H1 (cell line): Measurements from ENCODE around the gene SBSN. TPM values are rescaled to one million over a fixed set of nuclear protein-coding genes. Genes with fewer than 3 reads are reported as not detected.

Source experiments
- ASH2L ChIP-seq: fragments of 200-600, 300-600 bp; sonication (generic); IDR thresholded peaks from one replicate; pipeline ENCODE4 v1.7.1; 2017; ENCODE audit warnings: low read length
- CHD1 ChIP-seq: IDR thresholded peaks from 2 replicates; pipeline ENCODE4 v1.6.1; 2012; ENCODE audit warnings: low read depth, low read length, improper control_type of control experiment
- CREB1 ChIP-seq: IDR thresholded peaks from 2 replicates; pipeline ENCODE4 v1.6.1; 2012; ENCODE audit warnings: inconsistent platforms
- EP300 ChIP-seq, 2 experiments: IDR thresholded peaks; 1 replicate in 1 of 2; 2 replicates in 1 of 2; pipeline ENCODE4 v1.6.1; 2011 to 2012; ENCODE audit warnings: low read depth in 2 of 2, low read length in 2 of 2, mild to moderate bottlenecking in 2 of 2, borderline replicate concordance in 1 of 2, inconsistent platforms in 1 of 2, moderate library complexity in 1 of 2
- POLR2A ChIP-seq, 2 experiments: IDR thresholded peaks; 1 replicate in 1 of 2; 2 replicates in 1 of 2; pipeline ENCODE4 v1.6.1; 2011; ENCODE audit warnings: low read depth in 2 of 2, low read length in 2 of 2, mild to moderate bottlenecking in 2 of 2; ENCODE audit errors: control extremely low read depth in 1 of 2
- TEAD4 ChIP-seq: IDR thresholded peaks from 2 replicates; pipeline ENCODE4 v1.6.1; 2012; ENCODE audit warnings: low read depth, low read length, inconsistent platforms, mixed read lengths
- polyA plus RNA-seq, 7 experiments: library from polyadenylated mRNA; depleted of rRNA in 3 of 7; stranded (reverse) in 5 of 7; unstranded in 2 of 7; fragments of >200 nt in 5 of 7; fragments of 200-250 nt in 2 of 7; gene quantifications; 1 replicate in 5 of 7; 2 replicates in 1 of 7; 4 replicates in 1 of 7; pipeline versions ENCODE4 v1.2.1 to v1.2.3, GENCODE V29; 2011 to 2013; ENCODE audit warnings: missing spikeins in 2 of 7, mixed read lengths in 2 of 7
- total RNA-seq: library from RNA; stranded (reverse); fragmentation: NEBNext Ultra II Directional; extraction: Animal tissue kit (Norgen Biotek cat#: 25700); gene quantifications from 2 replicates; pipeline ENCODE4 v1.2.1, GENCODE V29; 2021
- TF ChIP-seq, protein P1 (sequence below): fragments of 300-600 bp; sonication (generic); IDR thresholded peaks from 2 replicates; pipeline ENCODE4 v1.7.1; 2012; ENCODE audit warnings: low read length, moderate library complexity, mild to moderate bottlenecking, inconsistent platforms; ENCODE audit not compliant: insufficient replicate concordance
- TF ChIP-seq, protein P2 (sequence below): IDR thresholded peaks from 2 replicates; pipeline ENCODE4 v1.6.1; 2011; ENCODE audit warnings: low read length, improper control_type of control experiment

Gene SBSN
- total and polyA plus RNA-seq, 2 of the 8 experiments (the other 6 are each of a cell fraction or from before 2014, with no cell fraction given) = not detected

DNA sequence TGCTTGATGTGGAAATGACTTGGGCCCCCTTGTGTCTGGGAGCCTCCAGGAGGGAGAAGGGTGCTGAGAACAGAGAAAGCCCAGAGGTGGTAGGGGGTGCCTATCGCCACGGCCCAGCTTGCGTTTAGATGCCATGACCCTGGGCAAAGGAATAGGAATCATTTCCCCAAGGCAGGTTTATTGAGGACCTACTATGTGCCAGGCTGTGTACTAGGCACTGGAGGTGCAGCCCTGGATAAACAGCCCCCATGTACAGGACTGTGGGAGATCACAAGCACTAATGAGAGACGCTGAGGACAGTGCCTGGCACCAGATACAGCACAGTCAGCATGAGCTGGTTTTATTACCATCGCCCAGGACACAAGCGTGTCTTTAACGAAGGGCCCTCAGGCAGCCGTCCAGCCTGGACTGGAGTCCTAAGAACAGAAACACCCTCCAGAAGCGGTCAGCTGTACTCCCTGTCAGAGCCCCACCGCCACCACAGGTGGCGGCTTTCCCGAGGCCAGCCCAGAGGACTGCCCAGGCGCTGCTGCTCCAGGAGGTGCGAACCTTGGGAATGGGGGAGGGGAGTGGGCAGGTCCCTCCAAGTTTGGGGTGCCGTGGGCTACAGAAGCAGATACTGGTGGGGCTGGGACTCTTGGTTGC lies 21.9 kb upstream of the SBSN start (continued):
- TF ChIP-seq, protein P1, sequence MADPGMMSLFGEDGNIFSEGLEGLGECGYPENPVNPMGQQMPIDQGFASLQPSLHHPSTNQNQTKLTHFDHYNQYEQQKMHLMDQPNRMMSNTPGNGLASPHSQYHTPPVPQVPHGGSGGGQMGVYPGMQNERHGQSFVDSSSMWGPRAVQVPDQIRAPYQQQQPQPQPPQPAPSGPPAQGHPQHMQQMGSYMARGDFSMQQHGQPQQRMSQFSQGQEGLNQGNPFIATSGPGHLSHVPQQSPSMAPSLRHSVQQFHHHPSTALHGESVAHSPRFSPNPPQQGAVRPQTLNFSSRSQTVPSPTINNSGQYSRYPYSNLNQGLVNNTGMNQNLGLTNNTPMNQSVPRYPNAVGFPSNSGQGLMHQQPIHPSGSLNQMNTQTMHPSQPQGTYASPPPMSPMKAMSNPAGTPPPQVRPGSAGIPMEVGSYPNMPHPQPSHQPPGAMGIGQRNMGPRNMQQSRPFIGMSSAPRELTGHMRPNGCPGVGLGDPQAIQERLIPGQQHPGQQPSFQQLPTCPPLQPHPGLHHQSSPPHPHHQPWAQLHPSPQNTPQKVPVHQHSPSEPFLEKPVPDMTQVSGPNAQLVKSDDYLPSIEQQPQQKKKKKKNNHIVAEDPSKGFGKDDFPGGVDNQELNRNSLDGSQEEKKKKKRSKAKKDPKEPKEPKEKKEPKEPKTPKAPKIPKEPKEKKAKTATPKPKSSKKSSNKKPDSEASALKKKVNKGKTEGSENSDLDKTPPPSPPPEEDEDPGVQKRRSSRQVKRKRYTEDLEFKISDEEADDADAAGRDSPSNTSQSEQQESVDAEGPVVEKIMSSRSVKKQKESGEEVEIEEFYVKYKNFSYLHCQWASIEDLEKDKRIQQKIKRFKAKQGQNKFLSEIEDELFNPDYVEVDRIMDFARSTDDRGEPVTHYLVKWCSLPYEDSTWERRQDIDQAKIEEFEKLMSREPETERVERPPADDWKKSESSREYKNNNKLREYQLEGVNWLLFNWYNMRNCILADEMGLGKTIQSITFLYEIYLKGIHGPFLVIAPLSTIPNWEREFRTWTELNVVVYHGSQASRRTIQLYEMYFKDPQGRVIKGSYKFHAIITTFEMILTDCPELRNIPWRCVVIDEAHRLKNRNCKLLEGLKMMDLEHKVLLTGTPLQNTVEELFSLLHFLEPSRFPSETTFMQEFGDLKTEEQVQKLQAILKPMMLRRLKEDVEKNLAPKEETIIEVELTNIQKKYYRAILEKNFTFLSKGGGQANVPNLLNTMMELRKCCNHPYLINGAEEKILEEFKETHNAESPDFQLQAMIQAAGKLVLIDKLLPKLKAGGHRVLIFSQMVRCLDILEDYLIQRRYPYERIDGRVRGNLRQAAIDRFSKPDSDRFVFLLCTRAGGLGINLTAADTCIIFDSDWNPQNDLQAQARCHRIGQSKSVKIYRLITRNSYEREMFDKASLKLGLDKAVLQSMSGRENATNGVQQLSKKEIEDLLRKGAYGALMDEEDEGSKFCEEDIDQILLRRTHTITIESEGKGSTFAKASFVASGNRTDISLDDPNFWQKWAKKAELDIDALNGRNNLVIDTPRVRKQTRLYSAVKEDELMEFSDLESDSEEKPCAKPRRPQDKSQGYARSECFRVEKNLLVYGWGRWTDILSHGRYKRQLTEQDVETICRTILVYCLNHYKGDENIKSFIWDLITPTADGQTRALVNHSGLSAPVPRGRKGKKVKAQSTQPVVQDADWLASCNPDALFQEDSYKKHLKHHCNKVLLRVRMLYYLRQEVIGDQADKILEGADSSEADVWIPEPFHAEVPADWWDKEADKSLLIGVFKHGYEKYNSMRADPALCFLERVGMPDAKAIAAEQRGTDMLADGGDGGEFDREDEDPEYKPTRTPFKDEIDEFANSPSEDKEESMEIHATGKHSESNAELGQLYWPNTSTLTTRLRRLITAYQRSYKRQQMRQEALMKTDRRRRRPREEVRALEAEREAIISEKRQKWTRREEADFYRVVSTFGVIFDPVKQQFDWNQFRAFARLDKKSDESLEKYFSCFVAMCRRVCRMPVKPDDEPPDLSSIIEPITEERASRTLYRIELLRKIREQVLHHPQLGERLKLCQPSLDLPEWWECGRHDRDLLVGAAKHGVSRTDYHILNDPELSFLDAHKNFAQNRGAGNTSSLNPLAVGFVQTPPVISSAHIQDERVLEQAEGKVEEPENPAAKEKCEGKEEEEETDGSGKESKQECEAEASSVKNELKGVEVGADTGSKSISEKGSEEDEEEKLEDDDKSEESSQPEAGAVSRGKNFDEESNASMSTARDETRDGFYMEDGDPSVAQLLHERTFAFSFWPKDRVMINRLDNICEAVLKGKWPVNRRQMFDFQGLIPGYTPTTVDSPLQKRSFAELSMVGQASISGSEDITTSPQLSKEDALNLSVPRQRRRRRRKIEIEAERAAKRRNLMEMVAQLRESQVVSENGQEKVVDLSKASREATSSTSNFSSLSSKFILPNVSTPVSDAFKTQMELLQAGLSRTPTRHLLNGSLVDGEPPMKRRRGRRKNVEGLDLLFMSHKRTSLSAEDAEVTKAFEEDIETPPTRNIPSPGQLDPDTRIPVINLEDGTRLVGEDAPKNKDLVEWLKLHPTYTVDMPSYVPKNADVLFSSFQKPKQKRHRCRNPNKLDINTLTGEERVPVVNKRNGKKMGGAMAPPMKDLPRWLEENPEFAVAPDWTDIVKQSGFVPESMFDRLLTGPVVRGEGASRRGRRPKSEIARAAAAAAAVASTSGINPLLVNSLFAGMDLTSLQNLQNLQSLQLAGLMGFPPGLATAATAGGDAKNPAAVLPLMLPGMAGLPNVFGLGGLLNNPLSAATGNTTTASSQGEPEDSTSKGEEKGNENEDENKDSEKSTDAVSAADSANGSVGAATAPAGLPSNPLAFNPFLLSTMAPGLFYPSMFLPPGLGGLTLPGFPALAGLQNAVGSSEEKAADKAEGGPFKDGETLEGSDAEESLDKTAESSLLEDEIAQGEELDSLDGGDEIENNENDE = no peak
- TF ChIP-seq EP300 (IDR thresholded peaks at IDR 0.05; ENCODE audit: borderline replicate concordance in 1 of 2, low read depth in 2 of 2, low read length in 2 of 2) (no peak), CREB1 (no peak), POLR2A (IDR thresholded peaks at IDR 0.05; ENCODE audit: control extremely low read depth in 1 of 2, low read depth in 2 of 2, low read length in 2 of 2) (no peak), ASH2L (no peak), TEAD4 (no peak), CHD1 (no peak)
- TF ChIP-seq, protein P2, sequence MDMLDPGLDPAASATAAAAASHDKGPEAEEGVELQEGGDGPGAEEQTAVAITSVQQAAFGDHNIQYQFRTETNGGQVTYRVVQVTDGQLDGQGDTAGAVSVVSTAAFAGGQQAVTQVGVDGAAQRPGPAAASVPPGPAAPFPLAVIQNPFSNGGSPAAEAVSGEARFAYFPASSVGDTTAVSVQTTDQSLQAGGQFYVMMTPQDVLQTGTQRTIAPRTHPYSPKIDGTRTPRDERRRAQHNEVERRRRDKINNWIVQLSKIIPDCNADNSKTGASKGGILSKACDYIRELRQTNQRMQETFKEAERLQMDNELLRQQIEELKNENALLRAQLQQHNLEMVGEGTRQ = no peak
- TF ChIP-seq, all 59 proteins: peak for 0
